HG03439 (cell line): ENCODE data around the gene TTC16.

Experiments used
- ATAC-seq: cut with Tn5 transposase; IDR thresholded peaks from one replicate; pipeline ENCODE4 v1.9.1; 2021; ENCODE audit warnings: mild to moderate bottlenecking, moderate library complexity; ENCODE audit not compliant: unreplicated experiment

The TTC16 gene

DNA sequence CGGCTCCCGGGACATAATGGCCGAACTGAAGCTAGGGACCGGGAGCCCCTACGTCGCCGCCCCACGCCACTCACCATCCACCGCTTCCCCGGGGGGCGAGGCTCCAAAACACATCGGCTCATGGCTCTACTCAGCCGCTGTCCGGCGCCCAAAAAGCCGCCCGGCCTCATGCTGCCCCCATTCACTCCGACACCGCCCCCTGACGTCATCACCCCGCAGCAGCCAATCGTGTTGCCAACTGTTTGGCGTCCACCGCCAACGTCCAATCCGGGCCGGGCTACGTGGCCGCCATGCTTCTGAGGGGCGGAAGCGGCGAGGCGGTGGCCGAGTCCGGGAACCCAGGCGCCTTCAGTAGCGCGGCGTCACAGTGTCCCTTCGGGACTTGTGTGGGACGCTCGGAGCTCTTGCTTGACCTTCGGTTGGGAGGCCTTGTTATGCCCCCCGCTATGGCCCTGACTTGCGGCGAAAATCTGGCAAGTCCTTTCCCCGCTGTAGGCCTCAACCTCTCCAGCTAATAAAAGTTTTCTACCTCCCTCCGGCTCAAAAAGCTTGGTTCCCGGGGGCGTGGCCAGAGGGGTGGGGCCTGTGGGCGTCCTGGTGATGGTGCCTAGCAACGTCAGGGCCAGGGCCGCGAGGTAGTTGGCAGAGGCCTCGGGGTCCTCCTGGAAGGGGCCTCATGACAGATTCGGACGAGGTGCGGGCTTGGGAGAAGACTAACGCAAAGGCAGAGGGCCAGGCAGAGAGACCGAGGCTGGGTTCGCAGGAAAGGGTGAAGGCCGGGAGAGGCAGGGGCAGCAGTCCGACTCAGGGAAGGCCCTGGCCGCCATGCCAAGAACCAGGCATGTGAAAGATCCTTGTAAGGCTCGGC is at the start of gene TTC16, which contains the start of gene PTRH1:
TTC16 (plus strand) TSS at position 610 of the 868 bp plus-strand sequence; CDS start at position 677, 67 bp downstream.
PTRH1 (minus strand) TSS at position 194 of the 868 bp plus-strand sequence; CDS start at position 170, 24 bp downstream.
- peak; percentile 92 for ATAC-seq

- no peak for ATAC-seq
These were observed 48.6 kb upstream of the TTC16 start for GRCh38 chr9:127667127-127667844.

DNA sequence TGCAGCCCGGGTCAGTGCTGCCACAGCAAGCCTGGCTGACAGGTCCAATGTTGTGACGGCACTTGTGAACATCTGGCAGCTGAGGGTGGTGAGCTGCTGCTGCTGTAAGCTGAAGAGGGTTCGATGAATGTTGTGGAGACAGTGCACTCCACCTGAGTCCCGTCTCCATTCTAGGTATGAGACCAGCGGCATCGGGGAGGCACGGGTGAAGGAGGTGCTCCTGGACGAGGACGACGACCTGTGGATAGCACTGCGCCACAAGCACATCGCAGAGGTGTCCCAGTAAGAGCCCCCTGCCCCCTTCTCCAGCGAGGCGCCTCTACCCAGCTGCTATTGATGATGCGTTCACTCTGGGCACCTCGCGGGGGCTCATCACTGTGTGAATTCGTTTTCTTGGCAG is 48.0 kb upstream of the TTC16 start:
- no peak for ATAC-seq

- ATAC-seq = no peak
These were observed 42.6 kb upstream of the TTC16 start for GRCh38 chr9:127673234-127673633.

DNA sequence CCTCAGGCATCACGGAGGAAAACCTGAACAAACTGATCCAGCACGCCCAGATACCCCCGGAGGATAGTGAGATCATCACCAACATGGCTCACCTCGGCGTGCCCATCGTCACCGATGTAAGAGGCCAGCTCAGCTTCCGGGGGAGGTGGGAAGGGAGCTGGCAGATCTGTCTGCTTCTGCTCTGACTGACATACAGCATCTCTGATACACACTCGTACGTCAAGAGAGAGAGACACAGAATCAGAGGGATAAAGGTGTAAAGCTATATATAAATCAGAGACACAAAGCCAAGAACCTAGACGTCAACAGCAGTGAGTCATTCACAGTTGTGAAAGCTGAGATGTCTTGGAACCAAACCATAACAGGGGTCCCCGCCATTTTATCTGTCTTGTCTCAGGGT is 39.2 kb upstream of the TTC16 start:
- no peak for ATAC-seq

DNA sequence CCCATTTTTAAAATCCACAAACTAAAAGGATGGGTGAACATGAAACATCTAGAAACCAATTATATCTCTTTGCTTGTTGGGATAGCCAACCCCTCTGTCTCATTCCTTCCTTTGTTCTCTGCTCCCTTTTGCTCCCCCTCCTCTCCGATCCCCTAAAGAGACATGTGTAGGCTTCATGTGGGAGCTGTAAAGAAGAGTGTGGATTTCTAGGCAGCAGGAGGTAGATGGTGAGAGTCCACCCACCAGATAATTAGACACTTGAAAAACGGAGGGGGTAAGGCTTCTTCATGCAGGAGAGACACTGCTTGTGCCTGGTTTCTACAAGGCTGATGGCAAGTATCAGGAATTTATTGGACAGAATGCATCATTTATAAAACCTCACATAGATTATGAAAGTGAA is 36.4 kb upstream of the TTC16 start:
- ATAC-seq = no peak

- no peak for ATAC-seq
These were observed 35.7 kb upstream of the TTC16 start for GRCh38 chr9:127680226-127680625.

- ATAC-seq = no peak
These were observed 35.0 kb upstream of the TTC16 start for GRCh38 chr9:127680846-127681245.

- ATAC-seq = no peak
These were observed 33.3 kb upstream of the TTC16 start for GRCh38 chr9:127682351-127683136.

GRCh38 chr9:127683723-127684122 is 32.2 kb upstream of the TTC16 start:
- no peak for ATAC-seq

DNA sequence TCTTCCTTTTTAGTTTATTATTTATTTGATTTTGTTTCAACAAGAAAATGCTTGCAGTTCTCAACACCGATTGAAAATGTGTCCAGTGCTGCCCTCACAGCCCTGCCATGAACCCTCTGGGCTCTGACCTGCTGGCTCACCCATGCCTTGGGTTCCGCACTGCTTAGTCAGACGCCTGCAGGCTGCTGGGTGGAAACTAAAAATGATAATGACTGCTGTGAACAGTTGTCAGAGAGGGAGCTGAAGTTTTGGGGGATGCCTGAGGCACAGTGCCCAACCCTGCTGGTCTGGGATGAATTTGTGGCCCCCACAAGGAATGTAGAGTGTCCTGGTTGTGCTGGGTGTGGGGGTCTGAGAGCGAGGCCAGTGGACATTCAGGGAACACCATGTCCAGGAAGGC is 31.3 kb upstream of the TTC16 start:
- ATAC-seq = no peak

DNA sequence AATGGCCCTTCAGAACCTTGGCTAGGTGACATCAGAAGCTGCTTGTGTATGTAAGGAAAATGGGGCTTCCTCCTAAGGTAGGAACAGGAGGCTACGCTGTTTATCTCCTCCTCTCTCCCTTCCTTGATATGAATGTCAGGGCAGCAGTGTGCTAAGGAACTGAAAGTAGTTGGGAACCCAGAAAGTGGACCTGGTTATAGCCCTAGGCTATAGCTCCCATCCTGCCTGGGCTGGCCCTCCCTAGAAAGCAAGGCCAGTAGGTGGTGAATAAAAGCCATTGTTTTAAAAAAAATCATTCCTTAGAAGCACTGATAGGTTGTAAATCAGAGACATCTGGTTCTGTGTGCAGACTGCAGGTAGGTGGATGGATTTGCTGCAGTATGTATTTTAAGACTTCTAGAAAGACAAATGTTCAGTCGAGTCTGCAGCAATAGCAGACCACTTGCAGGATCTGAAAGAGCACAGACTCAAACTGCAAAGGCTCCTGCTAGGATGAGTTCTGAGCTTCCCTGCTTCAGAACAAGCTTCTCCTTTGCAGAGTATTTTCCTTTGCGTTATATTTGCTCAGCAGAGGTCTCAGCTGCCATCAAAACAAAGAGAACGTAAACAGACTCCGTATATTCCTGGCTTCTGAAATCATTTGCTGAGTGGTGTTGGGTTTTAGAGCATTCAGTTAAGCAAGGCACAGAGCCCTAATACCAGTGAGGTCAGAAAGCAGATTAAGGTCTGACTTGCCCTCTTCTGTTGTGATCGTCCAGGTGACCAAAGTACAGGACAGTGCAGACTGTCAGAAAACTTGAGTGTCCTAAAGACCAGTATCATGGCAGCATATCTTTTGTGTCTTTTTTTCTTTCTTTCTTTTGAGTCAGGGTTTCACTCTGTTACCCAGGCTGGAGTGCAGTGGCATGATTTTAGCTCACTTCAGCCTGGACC is 29.2 kb upstream of the TTC16 start:
- no peak for ATAC-seq

GRCh38 chr9:127689329-127690000 is 26.4 kb upstream of the TTC16 start:
- ATAC-seq = no peak

- no peak for ATAC-seq
These were observed 25.1 kb upstream of the TTC16 start for GRCh38 chr9:127690735-127691134.

DNA sequence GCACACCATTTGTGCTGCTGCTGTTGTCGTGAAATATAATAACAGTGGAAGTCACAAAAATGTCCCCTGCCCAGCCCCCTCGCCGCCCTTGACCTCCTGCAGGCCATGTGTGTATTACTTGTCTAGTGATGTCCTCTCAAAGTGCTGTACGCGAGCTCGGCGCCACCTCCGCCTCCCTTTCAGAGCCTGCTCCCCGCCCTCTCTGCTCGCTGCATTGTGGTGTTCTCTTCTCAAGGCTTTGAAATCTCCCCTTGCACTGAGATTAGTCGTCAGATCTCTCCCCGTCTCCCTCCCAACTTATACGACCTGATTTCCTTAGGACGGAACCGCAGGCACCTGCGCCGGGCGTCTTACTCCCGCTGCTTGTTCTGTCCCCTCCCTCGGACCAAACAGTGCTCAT is 23.8 kb upstream of the TTC16 start:
- no peak for ATAC-seq

- ATAC-seq = no peak
These were observed 22.7 kb upstream of the TTC16 start for GRCh38 chr9:127693143-127693542.

DNA sequence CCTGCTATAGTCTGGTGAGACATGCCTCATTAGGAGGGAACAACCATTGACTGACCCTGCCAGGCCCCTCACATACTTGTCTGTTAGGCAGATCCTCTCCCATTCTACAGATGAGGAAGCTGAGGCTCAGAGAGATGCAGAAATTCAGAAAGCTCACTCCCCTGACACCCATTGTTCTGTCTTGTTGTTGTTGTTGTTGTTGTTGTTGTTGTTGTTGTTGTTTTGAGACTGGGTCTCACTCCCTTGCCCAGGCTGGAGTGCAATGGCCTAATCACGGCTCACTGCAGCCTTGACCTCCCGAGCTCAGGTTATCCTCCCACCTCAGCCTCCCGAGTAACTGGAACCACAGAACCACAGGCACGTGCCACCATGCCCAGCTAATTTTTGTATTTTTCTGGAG is 22.2 kb upstream of the TTC16 start:
- no peak for ATAC-seq

DNA sequence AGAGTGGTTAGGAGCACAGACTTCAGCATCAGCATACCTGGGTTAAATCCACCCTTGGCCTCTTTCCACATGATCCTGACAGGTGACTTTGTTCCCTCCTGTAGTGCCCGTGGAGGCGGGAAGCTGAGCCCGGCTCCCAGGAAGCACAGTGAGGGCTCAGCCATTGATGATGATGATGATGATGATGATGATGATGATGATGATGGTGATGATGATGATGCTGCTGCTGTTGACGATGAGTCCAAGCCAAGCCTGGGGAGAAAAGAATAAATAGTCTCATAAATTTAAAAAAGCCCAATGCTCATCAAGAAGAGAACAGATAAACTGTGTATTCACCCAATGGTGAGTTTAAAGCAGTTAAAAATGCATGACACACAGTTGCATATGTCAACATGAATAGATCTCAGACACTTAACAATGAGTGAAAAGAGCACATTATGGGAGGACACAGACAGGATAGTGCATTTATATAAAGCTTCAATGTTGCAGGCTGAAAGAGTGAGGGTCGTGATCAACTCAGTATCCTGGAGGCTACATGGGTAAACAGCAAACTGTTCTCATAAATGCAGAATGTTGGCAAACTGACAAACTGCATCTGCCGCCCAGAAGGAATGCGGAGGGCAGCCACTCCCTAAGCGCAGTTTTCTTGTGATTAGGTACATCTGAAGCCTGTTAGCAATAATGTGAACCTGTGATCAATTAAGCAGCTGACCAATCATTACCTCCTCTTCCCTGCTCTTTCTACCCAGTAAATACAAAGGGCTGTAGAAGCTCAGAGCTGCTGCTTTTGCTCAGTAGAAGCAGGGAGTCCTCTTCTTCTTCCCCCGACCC is 20.8 kb upstream of the TTC16 start:
- ATAC-seq = no peak

DNA sequence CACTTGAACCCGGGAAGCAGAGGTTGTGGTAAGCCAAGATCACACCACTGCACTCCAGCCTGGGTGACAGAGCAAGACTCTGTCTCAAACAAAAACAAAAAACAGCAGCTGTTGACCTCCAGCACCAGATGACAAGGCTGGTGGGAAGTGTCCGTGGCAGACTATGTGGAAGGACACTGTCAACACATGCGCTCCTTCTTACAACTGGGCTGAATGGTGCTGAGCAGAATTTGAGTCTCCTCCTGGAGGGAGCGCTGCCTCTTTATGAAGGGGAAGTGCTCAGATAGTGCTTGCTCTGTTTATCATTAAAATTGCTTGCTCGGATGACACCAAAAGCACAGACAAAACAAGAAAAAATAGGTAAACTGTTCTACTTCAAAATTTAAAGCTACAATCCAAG is 18.3 kb upstream of the TTC16 start:
- no peak for ATAC-seq
